ENCODE data around the gene IL17C. TPM values are rescaled to one million over a fixed set of nuclear protein-coding genes. Genes with fewer than 3 reads are reported as not detected.

IL17C gene
- polyA plus RNA-seq, 1 of the 3 experiments (the other 2 are of a cell fraction): 0.07 TPM

GRCh38 chr16:88595921-88596320, 42.5 kb upstream of the IL17C start:
- WGBS (ENCODE audit: low lambda C conversion rate): 98% methylated on average over 8 of the region's 10 CpGs
- Histone ChIP-seq H3K27ac (ENCODE audit: low read depth in 2 of 2, low read length in 1 of 2) (no peak overlapping the region), H3K9me3 (no peaks in the 10 kb centered on the region), H4K20me1 (ENCODE audit: insufficient read depth) (no peaks in the 10 kb centered on the region; the same call in 1 of the 2 replicates), H3K4me2 (no peak overlapping the region), H3K36me3 (replicated peaks in 1 of 2; ENCODE audit: control insufficient read depth in 1 of 2, insufficient read depth in 2 of 2, low read length in 1 of 2) (peaks cover 27 to 47% of the 10 kb centered on the region in 2 experiments), H3K27me3 (ENCODE audit: insufficient read depth) (no peaks in the 10 kb centered on the region), H3K9ac (no peak overlapping the region), H3K4me3 (ENCODE audit: low read depth in 2 of 2, low read length in 1 of 2) (no peak overlapping the region), H3F3A (replicated peaks; ENCODE audit: insufficient read depth) (no peaks in the 10 kb centered on the region), H2AFZ (ENCODE audit: low read depth) (no peak overlapping the region), H3K9me2 (no peaks in the 10 kb centered on the region), H3K4me1 (ENCODE audit: control insufficient read depth in 1 of 2, insufficient read depth in 2 of 2, low read depth in 1 of 2, low read length in 1 of 2) (no peaks in the 10 kb centered on the region), H3K79me2 (ENCODE audit: insufficient read depth) (peaks cover 50% of the 10 kb centered on the region; the same call in 1 of the 2 replicates)
- CTCF ChIA-PET: interaction anchor here (1.1 kb wide), 1 partner anchor 107 kb away, joined by 3 read pairs; no protein-coding TSS in a partner anchor
- POLR2A ChIA-PET: no interaction called here
- TF ChIP-seq GABPA (IDR thresholded peaks at IDR 0.05; ENCODE audit: low read depth) (no peak), TAF1 (IDR thresholded peaks at IDR 0.05; ENCODE audit: borderline replicate concordance, low read depth, low read length) (no peak), GATA2 (CRISPR knock-in tag; IDR thresholded peaks at IDR 0.05) (no peak), EP300 (IDR thresholded peaks at IDR 0.05; ENCODE audit: borderline replicate concordance in 1 of 2, low read depth in 1 of 2, low read length in 1 of 2) (no peak), RFX5 (IDR thresholded peaks at IDR 0.05; ENCODE audit: low read length) (no peak), TCF12 (IDR thresholded peaks at IDR 0.05) (no peak), JUND (IDR thresholded peaks at IDR 0.05) (no peak), RAD21 (IDR thresholded peaks at IDR 0.05; ENCODE audit: low read length) (no peak), FOSL2 (IDR thresholded peaks at IDR 0.05; ENCODE audit: borderline replicate concordance, low read depth) (no peak)
- no peak for DNase-seq

GRCh38 chr16:88596483-88596882, 41.9 kb upstream of the IL17C start:
- Histone ChIP-seq H3K9me2 (no peaks in the 10 kb centered on the region), H3K79me2 (ENCODE audit: insufficient read depth) (peaks cover 50% of the 10 kb centered on the region; the same call in 1 of the 2 replicates), H3K27me3 (ENCODE audit: insufficient read depth) (no peaks in the 10 kb centered on the region), H3K4me1 (ENCODE audit: control insufficient read depth in 1 of 2, insufficient read depth in 2 of 2, low read depth in 1 of 2, low read length in 1 of 2) (no peaks in the 10 kb centered on the region), H3K4me2 (no peak overlapping the region), H3K4me3 (ENCODE audit: low read depth in 2 of 2, low read length in 1 of 2) (no peak overlapping the region), H4K20me1 (ENCODE audit: insufficient read depth) (no peaks in the 10 kb centered on the region; the same call in 1 of the 2 replicates), H3K36me3 (replicated peaks in 1 of 2; ENCODE audit: control insufficient read depth in 1 of 2, insufficient read depth in 2 of 2, low read length in 1 of 2) (peaks cover 27 to 53% of the 10 kb centered on the region in 2 experiments), H3K9me3 (no peaks in the 10 kb centered on the region), H2AFZ (ENCODE audit: low read depth) (no peak overlapping the region), H3K9ac (no peak overlapping the region), H3F3A (replicated peaks; ENCODE audit: insufficient read depth) (no peaks in the 10 kb centered on the region), H3K27ac (ENCODE audit: low read depth in 2 of 2, low read length in 1 of 2) (no peak overlapping the region)
- ChIA-PET CTCF (no interaction called here), POLR2A (no interaction called here)
- TF ChIP-seq YY1 (IDR thresholded peaks at IDR 0.05; ENCODE audit: low read depth) (no peak), RFX5 (IDR thresholded peaks at IDR 0.05; ENCODE audit: low read length) (no peak), REST (IDR thresholded peaks at IDR 0.05; ENCODE audit: low read depth, low read length) (no peak), EZH2phosphoT487 (IDR thresholded peaks at IDR 0.05; ENCODE audit: borderline replicate concordance, low read depth) (no peak), TAF1 (IDR thresholded peaks at IDR 0.05; ENCODE audit: borderline replicate concordance, low read depth, low read length) (no peak), NRF1 (IDR thresholded peaks at IDR 0.05; ENCODE audit: low read depth, low read length) (no peak), RCOR1 (IDR thresholded peaks at IDR 0.05; ENCODE audit: low read length) (no peak), TCF12 (IDR thresholded peaks at IDR 0.05) (no peak), RXRA (IDR thresholded peaks at IDR 0.05; ENCODE audit: borderline replicate concordance, low read depth) (no peak), MXI1 (IDR thresholded peaks at IDR 0.05; ENCODE audit: low read depth, low read length) (no peak), USF1 (IDR thresholded peaks at IDR 0.05; ENCODE audit: borderline replicate concordance, low read depth) (no peak), USF2 (IDR thresholded peaks at IDR 0.05; ENCODE audit: borderline replicate concordance, low read depth, low read length) (no peak), SIN3A (IDR thresholded peaks at IDR 0.05; ENCODE audit: borderline replicate concordance, low read depth, low read length) (no peak), ELF1 (IDR thresholded peaks at IDR 0.05) (no peak)
- DNase-seq: no peak
- WGBS (ENCODE audit: low lambda C conversion rate): 93% methylated on average over 3 of the region's 3 CpGs

All from SK-N-SH (cell line).